Right ventricle myocardium inferior (tissue), 1 donor: ENCODE results near the gene EIF4B. TPM values are rescaled to one million over a fixed set of nuclear protein-coding genes. Genes with fewer than 3 reads are reported as not detected.

ENCODE experiments used
- ATAC-seq: fragments of 200-7000 bp; cut with Tn5 transposase; one replicate; pipeline ENCODE4 v1.9.1; 2020; ENCODE audit warnings: mild to moderate bottlenecking, moderate library complexity
- DNase-seq: peaks from one replicate; pipeline ENCODE4 v3.0.0; 2021; ENCODE audit errors: missing footprints
- intact Hi-C: fragments of 100-400 bp; cut with DNase I; formaldehyde crosslinking; loops from one replicate; pipeline ENCODE4 v1.11.0; 2022
- microRNA-seq: library from miRNA; unstranded; fragments of <30 nt; microRNA quantifications from one replicate; pipeline ENCODE4 v1.2.0, GENCODE V29; 2020
- total RNA-seq: library from RNA; stranded (reverse); fragmentation: NEBNext Ultra II Directional; extraction: Animal tissue kit (Norgen Biotek cat#: 25700); gene quantifications from one replicate; pipeline ENCODE4 v1.2.1, GENCODE V29; 2021
- donor health status: DM: no; HTN: yes; CAD: no; lungs with severe emphysema.

The EIF4B gene
- total RNA-seq, 1 donor from 2014 or later = 416 TPM

DNA sequence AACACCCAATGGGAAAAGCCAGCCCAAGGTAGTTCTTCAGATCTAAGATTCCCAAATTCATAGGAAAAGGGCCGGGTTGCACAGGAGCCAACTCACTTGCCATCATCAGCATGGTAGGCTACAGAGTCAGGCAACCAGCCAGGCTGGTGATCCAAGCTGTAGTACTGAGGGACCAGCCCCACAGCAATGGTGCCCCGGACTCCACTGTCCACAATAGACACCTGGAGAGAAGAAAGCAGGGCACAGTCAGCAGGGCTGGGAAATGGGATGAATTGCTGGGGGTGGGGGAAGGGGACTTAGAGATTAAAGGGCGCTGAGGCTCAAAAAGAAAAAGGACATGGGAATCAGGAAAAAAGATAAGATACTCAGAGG, 68.7 kb downstream of the EIF4B start:
- DNase-seq = no peak
- ATAC-seq = no peak
- intact Hi-C loops = loop anchor here (5.0 kb wide), 1 partner anchor 107 kb away; the partner anchor contains the start of genes CSAD and ZNF740

DNA sequence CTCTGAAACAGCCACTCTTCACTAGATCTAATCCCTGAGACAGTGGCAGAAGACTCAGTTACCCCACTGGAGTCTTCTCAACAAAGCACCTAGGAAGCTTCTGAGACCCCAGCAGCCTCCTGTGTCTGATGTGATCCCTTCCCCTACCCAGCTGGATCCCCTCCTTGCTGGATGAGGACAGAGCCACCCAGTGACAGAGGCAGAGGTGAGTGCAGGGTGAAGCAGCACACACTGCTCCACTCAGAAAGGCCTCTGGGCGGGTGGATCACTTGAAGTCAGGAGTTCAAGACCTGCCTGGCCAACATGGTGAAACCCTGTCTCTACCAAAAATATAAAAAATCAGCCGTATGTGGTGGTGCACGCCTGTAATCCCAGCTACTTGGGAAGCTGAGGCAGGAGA, 70.2 kb downstream of the EIF4B start:
- ATAC-seq = no peak
- intact Hi-C loops = no loop called here
- no peak for DNase-seq

- no peak for ATAC-seq
- intact Hi-C loops = no loop called here
- no peak for DNase-seq
Measured at GRCh38 chr12:53077030-53077429, 70.8 kb downstream of the EIF4B start.

DNA sequence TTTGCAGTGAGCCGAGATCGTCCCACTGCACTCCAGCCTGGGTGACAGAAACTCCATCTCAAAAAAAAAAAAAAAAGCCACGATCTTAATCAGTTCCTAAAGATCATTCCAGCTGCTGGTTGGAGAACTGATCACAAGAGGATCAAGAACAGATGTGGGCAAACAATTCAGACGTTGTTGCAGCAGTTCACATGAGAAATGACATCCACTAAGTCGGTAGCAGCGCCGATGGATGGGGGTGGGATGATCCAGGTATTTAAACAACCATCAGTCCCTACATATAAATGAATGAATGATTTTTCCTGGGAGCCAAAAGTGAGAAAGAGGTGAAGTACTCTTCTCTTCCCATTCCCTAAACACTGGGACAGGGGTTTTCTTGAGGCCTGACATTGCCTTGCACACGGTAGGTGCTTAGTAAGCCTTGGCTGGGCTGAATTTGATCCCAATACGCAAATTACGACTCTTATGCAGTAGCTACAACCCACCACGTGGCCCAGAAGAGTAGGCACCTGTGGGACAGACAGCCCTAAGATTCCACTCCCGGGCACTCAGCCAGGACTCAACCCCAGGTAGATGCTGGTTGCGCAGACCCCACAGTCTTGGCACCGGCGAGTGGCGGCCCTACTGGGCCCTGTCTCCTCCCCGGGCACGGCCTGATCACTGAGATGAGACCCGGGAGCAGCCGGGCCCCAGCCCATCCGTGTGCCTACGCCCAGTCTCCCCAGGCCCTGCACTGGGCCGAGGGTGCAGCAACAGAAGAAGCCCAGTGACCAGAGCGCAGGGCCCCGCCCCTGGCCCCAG, 72.4 kb downstream of the EIF4B start:
- DNase-seq (no peak), ATAC-seq (no peak)
- intact Hi-C loops = loop anchor here (2.0 kb wide), 1 partner anchor 18 kb away; the partner anchor contains the start of gene IGFBP6

GRCh38 chr12:53079226-53080117, 73.2 kb downstream of the EIF4B start, which contains the start of gene SPRYD3:
SPRYD3 (minus strand) TSS chr12:53079390; CDS start chr12:53079333, 57 bp downstream.
- peak; percentile 99 for ATAC-seq
- peak; percentile 99 for DNase-seq
- intact Hi-C loops = loop anchor here (2.0 kb wide), 1 partner anchor 17 kb away; the partner anchor contains the start of gene IGFBP6

DNA sequence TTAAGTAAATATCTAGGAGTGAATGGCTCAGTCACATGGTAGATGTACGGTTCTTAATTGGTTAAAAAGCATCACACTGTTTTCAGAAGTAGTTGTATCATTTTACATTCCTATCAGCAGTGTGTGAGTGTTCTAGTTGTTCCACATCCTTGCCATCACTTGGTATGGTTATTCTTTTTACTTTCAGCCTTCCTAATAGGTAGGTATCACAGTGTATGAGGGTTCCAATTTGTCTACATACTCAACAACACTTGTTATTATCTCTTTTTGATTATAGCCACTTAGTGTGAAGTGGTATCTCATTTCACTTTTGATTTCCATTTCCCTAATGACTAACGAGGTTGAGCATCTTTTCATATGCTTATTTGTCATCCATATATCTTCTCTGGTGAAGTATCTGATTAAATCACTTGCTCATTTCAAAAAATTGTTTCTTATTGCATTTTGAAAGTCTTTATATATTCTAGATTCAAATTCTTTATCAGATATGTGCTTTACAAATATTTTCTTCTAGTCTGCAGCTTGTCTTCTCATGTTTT, 76.5 kb downstream of the EIF4B start:
- ATAC-seq = no peak
- intact Hi-C loops = no loop called here

GRCh38 chr12:53086361-53086760, 80.1 kb downstream of the EIF4B start:
- no peak for ATAC-seq
- intact Hi-C loops = no loop called here
- no peak for DNase-seq

More for the DNA sequence above, 76.5 kb downstream of the EIF4B start:
- DNase-seq = no peak

DNA sequence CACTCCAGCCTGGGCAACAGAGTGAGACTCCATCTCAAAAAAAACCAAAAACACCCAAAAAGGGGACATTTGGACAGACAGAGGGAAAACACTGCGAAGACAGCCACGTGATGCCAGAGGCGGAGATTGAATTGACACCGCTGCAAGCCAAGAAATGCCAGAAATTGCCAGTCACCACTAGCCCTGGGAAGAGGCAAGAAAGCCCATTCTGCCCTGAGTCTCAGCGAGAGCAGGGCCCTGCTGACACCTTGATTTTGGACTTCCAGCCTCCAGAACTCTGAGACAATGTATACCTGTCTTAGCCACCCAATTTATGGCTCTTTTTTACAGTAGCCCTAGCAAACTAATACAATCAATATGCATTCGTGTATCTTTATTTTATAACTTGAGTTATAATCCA, 83.8 kb downstream of the EIF4B start:
- no peak for DNase-seq
- intact Hi-C loops = loop anchor here (10.0 kb wide), 1 partner anchor 45 kb away; no protein-coding TSS in a partner anchor
- ATAC-seq = no peak

DNA sequence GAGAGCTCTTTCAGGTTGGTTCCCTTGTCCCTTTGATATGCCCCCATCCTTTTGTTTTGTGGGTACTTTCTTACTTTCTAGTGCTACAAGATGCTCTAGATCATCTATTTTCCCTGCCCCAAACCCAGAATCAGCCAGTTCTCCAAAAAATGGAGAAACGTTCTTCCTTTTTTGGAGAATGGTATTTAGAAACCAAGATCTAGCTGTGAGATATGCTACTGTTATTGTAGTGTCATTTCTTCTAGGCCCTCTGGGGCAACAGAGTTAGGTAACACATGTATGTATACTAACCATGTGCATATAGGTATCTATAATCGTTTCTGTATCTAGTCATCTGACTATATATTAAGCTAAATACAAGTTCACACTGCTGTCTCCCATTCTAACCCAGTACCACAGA, 84.3 kb downstream of the EIF4B start:
- ATAC-seq (no peak), DNase-seq (no peak)
- intact Hi-C loops = loop anchor here (10.0 kb wide), 1 partner anchor 46 kb away; no protein-coding TSS in a partner anchor

GRCh38 chr12:53091756-53092155, 85.5 kb downstream of the EIF4B start:
- intact Hi-C loops = loop anchor here (10.0 kb wide), 1 partner anchor 47 kb away; no protein-coding TSS in a partner anchor
- ATAC-seq (no peak), DNase-seq (no peak)

Small RNA genes lying within 50 kb of the gene (microRNA-seq; reads per million reads assigned to microRNA genes)
- gene MIR6757 = not detected

Other genes starting within 250 kb of the EIF4B start
- not detected for gene KRT76, start 229.1 kb upstream of the EIF4B start, total RNA-seq
- gene KRT3, start 210.3 kb upstream of the EIF4B start, total RNA-seq = not detected
- not detected for gene KRT4, start 192.3 kb upstream of the EIF4B start, total RNA-seq
- not detected for gene KRT79, start 172.1 kb upstream of the EIF4B start, total RNA-seq
- gene KRT78, start 157.5 kb upstream of the EIF4B start, total RNA-seq = not detected
- 117 TPM for gene KRT8, start 101.4 kb upstream of the EIF4B start, total RNA-seq
- 6.6 TPM for gene KRT18, start 57.3 kb upstream of the EIF4B start, total RNA-seq
- gene TNS2, start 43.6 kb downstream of the EIF4B start, total RNA-seq = 122 TPM
- gene SPRYD3, start 72.9 kb downstream of the EIF4B start, total RNA-seq = 41.0 TPM
- 54.3 TPM for gene IGFBP6, start 91.2 kb downstream of the EIF4B start, total RNA-seq
- gene SOAT2, start 97.0 kb downstream of the EIF4B start, total RNA-seq = not detected
- 31.5 TPM for gene ZNF740, start 174.3 kb downstream of the EIF4B start, total RNA-seq
- 10.8 TPM for gene CSAD, start 174.5 kb downstream of the EIF4B start, total RNA-seq
- 0.76 TPM for gene ITGB7, start 200.8 kb downstream of the EIF4B start, total RNA-seq
- 18.2 TPM for gene RARG, start 225.8 kb downstream of the EIF4B start, total RNA-seq